Subcutaneous abdominal adipose tissue (tissue), 5 donors: Measurements from ENCODE around the gene SPAG4.
A peak's percentile ranks its signal among the peaks of the same experiment; 100 is the strongest.

ENCODE experiments used
- H3K27ac ChIP-seq: one replicate; pipeline ENCODE4 v1.7.0; 2013; ENCODE audit warnings: low read depth, mild to moderate bottlenecking, inconsistent platforms, low read length, moderate library complexity
- H3K27me3 ChIP-seq, 5 donors: one replicate each; pipeline ENCODE4 v1.7.0; 2013; ENCODE audit warnings: low read length in 5 of 5, inconsistent platforms in 1 of 5; ENCODE audit not compliant: control insufficient read depth in 5 of 5, insufficient read depth in 4 of 5
- H3K36me3 ChIP-seq, 5 donors: one replicate each; pipeline ENCODE4 v1.7.0; 2013; ENCODE audit warnings: low read length in 5 of 5; ENCODE audit not compliant: control insufficient read depth in 5 of 5, insufficient read depth in 5 of 5
- H3K4me1 ChIP-seq, 5 donors: one replicate each; pipeline ENCODE4 v1.7.0; 2013; ENCODE audit warnings: low read length in 5 of 5, mild to moderate bottlenecking in 3 of 5, moderate library complexity in 1 of 5; ENCODE audit not compliant: control insufficient read depth in 5 of 5, insufficient read depth in 5 of 5
- H3K4me3 ChIP-seq, 5 donors: one replicate each; pipeline ENCODE4 v1.7.0; 2013; ENCODE audit warnings: low read length in 5 of 5, low read depth in 1 of 5
- H3K9ac ChIP-seq, 5 donors: one replicate each; pipeline ENCODE4 v1.7.0; 2013; ENCODE audit warnings: low read length in 5 of 5, mild to moderate bottlenecking in 4 of 5, moderate library complexity in 3 of 5
- H3K9me3 ChIP-seq, 5 donors: one replicate each; pipeline ENCODE4 v1.7.0; 2013; ENCODE audit warnings: low read length in 5 of 5; ENCODE audit not compliant: control insufficient read depth in 5 of 5
- donor health status: healthy.
- donor health status: healthy.
- donor health status: healthy.
- donor health status: healthy.
- donor health status: healthy.

The SPAG4 gene

DNA sequence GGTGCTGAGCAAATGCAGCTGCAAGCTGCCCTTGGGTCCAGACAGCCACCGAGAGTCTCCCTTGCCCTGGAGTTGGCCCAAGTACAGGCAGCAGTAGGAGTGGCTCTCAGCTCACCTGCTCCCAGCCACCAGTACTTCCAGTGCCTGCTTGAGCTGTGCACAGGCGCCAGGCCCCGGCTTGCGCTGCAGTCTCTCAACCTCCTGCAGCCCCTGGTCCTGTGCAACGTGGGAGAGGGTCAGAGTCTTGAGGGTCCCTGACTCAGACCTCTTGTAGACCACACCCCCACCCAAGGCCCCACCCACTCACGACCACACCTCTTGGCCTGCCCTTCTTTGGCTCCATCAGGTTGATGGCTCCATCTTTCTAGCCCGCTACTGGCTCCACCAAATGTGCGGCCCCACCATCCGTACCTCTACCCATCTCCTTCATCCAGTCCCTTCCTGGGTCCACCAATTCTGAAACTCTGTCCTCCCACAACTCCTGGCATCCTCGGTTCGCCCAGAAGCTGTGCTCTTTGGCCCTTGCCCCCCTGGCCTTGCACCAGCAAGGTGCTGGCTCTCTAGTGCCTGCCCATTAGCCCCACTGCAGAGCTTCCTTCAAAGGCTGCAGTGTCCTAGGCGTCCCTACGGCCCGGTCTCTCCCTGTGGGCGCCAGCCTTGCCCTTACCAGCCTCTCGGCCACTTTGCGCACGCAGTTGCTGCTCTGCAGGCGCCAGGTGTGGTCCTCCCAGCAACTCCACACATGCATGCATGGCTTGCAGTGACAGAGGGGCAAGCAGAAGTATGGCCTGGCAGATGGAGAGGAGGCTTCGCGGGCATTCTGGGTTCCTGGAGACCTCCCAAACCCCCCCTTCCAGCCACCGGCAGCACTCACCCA lies 16.5 kb upstream of the SPAG4 start:
- peaks cover 0 to 18% (median 18%) of the 10 kb centered on the region in 5 donors for H3K4me1 ChIP-seq
- H3K9ac ChIP-seq: no peak overlapping the region

DNA sequence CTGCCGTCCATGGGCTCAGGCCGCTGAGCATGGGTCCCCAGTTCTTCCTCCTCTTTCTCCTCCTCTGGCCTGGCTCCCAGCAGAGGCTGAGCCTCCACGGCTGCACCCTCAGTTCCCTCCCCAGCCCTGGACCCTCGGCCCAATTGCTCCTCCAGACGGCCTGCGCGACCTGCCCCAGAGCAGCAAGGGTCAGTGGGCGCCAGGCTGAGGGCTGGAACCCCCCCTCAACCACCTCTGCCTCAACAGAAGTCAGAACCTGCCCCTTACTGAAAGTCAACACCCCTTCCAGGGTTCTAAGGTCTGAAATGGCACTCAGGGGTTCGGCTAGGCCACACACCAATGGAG lies 15.9 kb upstream of the SPAG4 start:
- H3K36me3 ChIP-seq: no peaks in the 10 kb centered on the region
- H3K27me3 ChIP-seq: peaks cover 3 to 31% (median 14%) of the 10 kb centered on the region in 5 donors
- H3K4me1 ChIP-seq: peaks cover 0 to 18% (median 18%) of the 10 kb centered on the region in 5 donors
- H3K27ac ChIP-seq: no peak overlapping the region
- H3K4me3 ChIP-seq: no peak overlapping the region
- no peak overlapping the region for H3K9ac ChIP-seq
- H3K9me3 ChIP-seq: no peaks in the 10 kb centered on the region

More for the DNA sequence above, 16.5 kb upstream of the SPAG4 start:
- no peaks in the 10 kb centered on the region for H3K9me3 ChIP-seq
- no peak overlapping the region for H3K4me3 ChIP-seq
- no peaks in the 10 kb centered on the region for H3K36me3 ChIP-seq
- H3K27me3 ChIP-seq: peaks cover 3 to 31% (median 14%) of the 10 kb centered on the region in 5 donors
- H3K27ac ChIP-seq: no peak overlapping the region

- peak overlapping the region in 1 of 5 donors; percentile 64 for H3K9ac ChIP-seq
- no peaks in the 10 kb centered on the region for H3K9me3 ChIP-seq
- peak overlapping the region in 4 of 5 donors; percentile 58 to 67 (median 62) for H3K4me3 ChIP-seq
- H3K27ac ChIP-seq: no peak overlapping the region
- peaks cover 3 to 31% (median 14%) of the 10 kb centered on the region in 5 donors for H3K27me3 ChIP-seq
- peaks cover 0 to 18% (median 18%) of the 10 kb centered on the region in 5 donors for H3K4me1 ChIP-seq
- H3K36me3 ChIP-seq: no peaks in the 10 kb centered on the region
These were observed 15.2 kb upstream of the SPAG4 start for GRCh38 chr20:35600176-35600992.

DNA sequence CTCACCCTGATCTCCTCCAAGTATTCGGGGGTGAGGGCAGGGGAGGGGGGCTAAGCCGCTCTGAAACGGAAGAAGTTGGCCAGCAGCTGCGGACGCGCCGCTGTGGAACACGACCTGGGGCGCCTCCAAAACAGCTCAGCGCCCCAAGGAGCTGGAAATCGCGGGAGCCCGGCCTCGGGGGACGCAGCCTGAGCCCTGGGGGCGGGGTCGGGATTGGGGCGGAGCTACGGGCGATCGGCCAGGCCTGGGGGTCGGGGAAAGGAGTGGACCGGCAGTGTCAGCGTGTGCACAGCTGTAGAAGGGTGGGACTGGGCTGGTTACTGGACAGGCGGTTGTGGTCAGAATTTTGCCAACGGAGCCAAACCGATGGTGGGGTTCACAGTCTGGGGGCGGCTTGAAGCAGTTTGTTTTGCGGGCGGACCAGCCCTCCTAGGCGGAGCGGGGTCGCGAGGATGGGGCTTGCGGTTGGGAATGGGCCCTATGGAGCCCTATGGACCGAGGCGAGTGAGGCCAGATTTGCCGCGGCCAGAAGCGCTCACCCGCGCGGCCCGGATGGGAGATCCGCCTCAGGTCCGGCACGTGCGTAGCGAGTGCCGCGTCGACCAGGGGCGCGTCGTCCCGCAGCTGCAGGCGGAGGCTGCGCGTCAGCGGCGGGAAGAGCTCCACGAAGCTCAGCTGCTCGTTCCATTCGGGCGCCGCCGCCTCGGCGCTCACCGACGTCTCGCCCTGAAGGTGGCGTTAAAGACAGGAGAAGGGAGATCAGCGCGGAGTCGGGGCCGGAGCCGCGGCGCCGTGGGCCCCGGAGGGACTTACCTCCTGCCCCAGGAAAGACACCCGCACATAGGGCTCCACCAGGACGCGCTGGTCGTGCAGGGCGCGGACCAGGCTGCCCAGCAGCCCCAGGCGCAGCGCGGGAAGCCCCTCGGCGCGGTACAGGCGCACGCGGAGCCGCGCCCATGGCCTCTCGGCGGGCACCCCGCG lies 14.3 kb upstream of the SPAG4 start:
- Histone ChIP-seq H3K36me3 (no peaks in the 10 kb centered on the region), H3K4me3 (peak overlapping the region in 4 of 5 donors; percentile 58 to 67 (median 62)), H3K4me1 (peaks cover 0 to 18% (median 18%) of the 10 kb centered on the region in 5 donors), H3K9ac (peak overlapping the region in 2 of 5 donors; percentile 48 to 64), H3K27me3 (peaks cover 3 to 31% (median 14%) of the 10 kb centered on the region in 5 donors), H3K9me3 (no peaks in the 10 kb centered on the region), H3K27ac (no peak overlapping the region)

DNA sequence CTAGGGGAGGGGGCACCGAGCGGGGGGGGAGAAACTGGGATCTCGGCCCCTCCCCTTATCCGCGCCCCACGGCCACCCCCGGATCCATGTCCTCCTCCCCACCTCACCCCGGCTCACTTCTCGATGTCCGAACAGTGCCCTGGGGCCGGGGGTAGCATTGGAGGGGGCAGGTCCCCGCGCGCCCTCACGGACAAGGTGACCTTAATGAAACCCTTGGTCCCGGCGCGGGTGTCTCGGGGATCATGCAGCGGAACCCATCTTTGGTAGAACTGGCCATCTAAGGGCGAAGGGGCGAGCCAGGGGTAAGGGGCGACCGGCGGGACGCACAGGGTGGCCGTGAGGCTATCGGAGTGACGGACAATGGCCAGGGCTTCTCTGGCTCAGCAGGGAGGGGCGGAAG lies 13.6 kb upstream of the SPAG4 start:
- H3K27me3 ChIP-seq: peaks cover 3 to 31% (median 14%) of the 10 kb centered on the region in 5 donors
- peaks cover 0 to 18% (median 18%) of the 10 kb centered on the region in 5 donors for H3K4me1 ChIP-seq
- H3K36me3 ChIP-seq: no peaks in the 10 kb centered on the region
- peak overlapping the region in 2 of 5 donors; percentile 48 to 64 for H3K9ac ChIP-seq
- H3K4me3 ChIP-seq: peak overlapping the region in 4 of 5 donors; percentile 58 to 67 (median 62)
- no peak overlapping the region for H3K27ac ChIP-seq
- no peaks in the 10 kb centered on the region for H3K9me3 ChIP-seq

- peaks cover 3 to 29% (median 14%) of the 10 kb centered on the region in 5 donors for H3K27me3 ChIP-seq
- peaks cover 0 to 18% (median 18%) of the 10 kb centered on the region in 5 donors for H3K4me1 ChIP-seq
- H3K9ac ChIP-seq: no peak overlapping the region
- H3K4me3 ChIP-seq: no peak overlapping the region
- no peaks in the 10 kb centered on the region for H3K36me3 ChIP-seq
- no peaks in the 10 kb centered on the region for H3K9me3 ChIP-seq
- H3K27ac ChIP-seq: no peak overlapping the region
These were observed 12.7 kb upstream of the SPAG4 start for GRCh38 chr20:35602851-35603495.

DNA sequence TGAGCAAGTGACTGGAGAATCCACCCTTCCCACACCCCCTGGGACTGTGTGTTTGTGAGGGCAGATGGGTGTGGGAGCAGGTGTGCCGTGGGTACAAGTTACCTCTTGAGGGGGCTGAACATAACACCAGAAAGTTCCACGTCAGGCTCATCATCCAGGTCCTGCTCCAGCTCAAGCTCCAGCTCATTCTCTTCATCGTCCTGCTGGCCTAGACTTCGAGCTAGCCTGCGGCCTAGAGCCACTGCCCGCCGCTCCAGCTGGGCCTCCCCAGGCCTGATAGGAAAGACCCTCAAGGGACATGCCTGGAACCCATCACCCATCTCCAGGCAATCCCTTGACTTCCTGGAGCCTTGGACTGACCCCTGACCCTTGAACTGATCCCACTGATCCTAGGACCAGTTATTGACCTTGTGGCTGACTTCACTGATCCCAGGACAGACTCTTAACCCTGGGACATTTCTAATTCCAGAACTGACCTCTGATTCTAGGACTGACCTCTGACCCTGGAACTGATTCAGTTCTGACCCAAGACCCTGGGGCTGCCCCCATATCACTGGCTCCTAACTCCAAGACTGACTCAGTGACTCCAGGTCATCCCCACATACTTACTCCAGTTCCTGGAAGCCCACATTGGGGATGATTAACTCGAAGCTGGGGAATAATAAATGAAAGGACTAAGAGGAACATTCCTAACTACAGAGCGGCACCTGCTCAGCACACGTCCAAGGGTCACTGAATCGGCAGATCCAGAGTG lies 11.8 kb upstream of the SPAG4 start:
- H3K4me3 ChIP-seq: no peak overlapping the region
- H3K27me3 ChIP-seq: peaks cover 3 to 23% (median 11%) of the 10 kb centered on the region in 5 donors
- no peak overlapping the region for H3K9ac ChIP-seq
- H3K9me3 ChIP-seq: no peaks in the 10 kb centered on the region
- no peak overlapping the region for H3K27ac ChIP-seq
- no peaks in the 10 kb centered on the region for H3K36me3 ChIP-seq
- peaks cover 0 to 18% (median 18%) of the 10 kb centered on the region in 5 donors for H3K4me1 ChIP-seq

DNA sequence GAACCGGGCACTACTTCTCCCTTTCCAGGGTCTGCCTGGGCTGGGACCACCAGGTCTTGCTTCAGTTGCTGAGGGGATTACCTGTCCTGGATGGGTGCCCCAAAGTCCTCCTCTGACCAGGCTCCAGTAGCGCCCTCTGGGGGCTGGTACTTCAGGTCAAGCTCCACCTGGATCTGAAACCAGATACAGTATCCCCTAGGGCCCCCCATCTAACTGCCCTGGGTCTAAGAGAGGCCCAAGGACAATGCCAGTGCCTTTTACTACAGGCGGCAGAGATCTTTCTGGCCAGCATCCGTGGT lies 11.2 kb upstream of the SPAG4 start:
- Histone ChIP-seq H3K9ac (no peak overlapping the region), H3K9me3 (no peaks in the 10 kb centered on the region), H3K27ac (no peak overlapping the region), H3K27me3 (peaks cover 3 to 18% (median 9%) of the 10 kb centered on the region in 5 donors), H3K4me1 (peaks cover 0 to 18% (median 18%) of the 10 kb centered on the region in 5 donors), H3K36me3 (no peaks in the 10 kb centered on the region), H3K4me3 (no peak overlapping the region)
